Non-pigmented ciliary epithelial cell (primary cell): Measurements from ENCODE around the gene MAVS.
"Not testable (repeated sequence)": the region's sequence is repeated elsewhere in the genome, so short reads cannot be mapped to it uniquely, and the experiment has no call there.

ENCODE experiments used
- DNase-seq: peaks from one replicate; pipeline ENCODE4 v3.0.0-alpha.2; 2010; ENCODE audit warnings: low read depth

MAVS gene

GRCh38 chr20:3815703-3816315 is 30.8 kb upstream of the MAVS start:
- DNase-seq = no peak

GRCh38 chr20:3818155-3819151 is 28.2 kb upstream of the MAVS start:
- no peak for DNase-seq

GRCh38 chr20:3819411-3820047 is 27.1 kb upstream of the MAVS start:
- no peak for DNase-seq

- no peak for DNase-seq
Measured at GRCh38 chr20:3820048-3820900, 26.4 kb upstream of the MAVS start, which contains the start of gene AP5S1. Gene AP5S1, plus strand, starts transcription at chr20:3820547. Its CDS starts 1,571 bp downstream, at chr20:3822118.

GRCh38 chr20:3820901-3821727 is 25.5 kb upstream of the MAVS start:
- no peak for DNase-seq

- no peak for DNase-seq
Measured at GRCh38 chr20:3821996-3822395, 24.6 kb upstream of the MAVS start.

GRCh38 chr20:3823881-3824280 is 22.8 kb upstream of the MAVS start:
- no peak for DNase-seq

GRCh38 chr20:3825526-3825925 is 21.1 kb upstream of the MAVS start:
- no peak for DNase-seq

- DNase-seq = no peak
Measured at GRCh38 chr20:3826420-3826819, 20.2 kb upstream of the MAVS start.

- DNase-seq = no peak
Measured at GRCh38 chr20:3828798-3829197, 17.8 kb upstream of the MAVS start.

GRCh38 chr20:3829891-3830290 is 16.7 kb upstream of the MAVS start:
- not testable (repeated sequence) for DNase-seq

GRCh38 chr20:3836132-3836531 is 10.5 kb upstream of the MAVS start:
- DNase-seq = no peak

GRCh38 chr20:3839328-3839727 is 7.3 kb upstream of the MAVS start:
- no peak for DNase-seq

GRCh38 chr20:3840201-3840600 is 6.4 kb upstream of the MAVS start:
- not testable (repeated sequence) for DNase-seq

- no peak for DNase-seq
Measured at GRCh38 chr20:3842348-3842930, 4.2 kb upstream of the MAVS start.

GRCh38 chr20:3843490-3843889 is 3.1 kb upstream of the MAVS start:
- DNase-seq = no peak

GRCh38 chr20:3843990-3844619 is 2.5 kb upstream of the MAVS start:
- not testable (repeated sequence) for DNase-seq

- no peak for DNase-seq
Measured at GRCh38 chr20:3846378-3846739, 275 bp upstream of the MAVS start.

GRCh38 chr20:3847429-3847940 is 851 bp downstream of the MAVS start:
- no peak for DNase-seq

GRCh38 chr20:3848565-3848964 is 1.9 kb downstream of the MAVS start:
- DNase-seq = no peak
